Right lobe of liver (tissue), 4 donors: ENCODE data around the gene SRPK2.

Source experiments
- POLR2A ChIP-seq: fragments of 450-650 bp; IDR thresholded peaks from one replicate; pipeline ENCODE4 v1.6.1; 2017; ENCODE audit warnings: antibody characterized with exemption, mild to moderate bottlenecking
- TF ChIP-seq, protein P1 (sequence below), 4 donors: fragments of 200-600 bp in 3 of 4; fragments of 450-650 bp in 1 of 4; IDR thresholded peaks; one replicate each; pipeline versions ENCODE4 v1.5.1 to v1.8.0; 2016 to 2022; ENCODE audit warnings: antibody characterized with exemption in 4 of 4, mild to moderate bottlenecking in 2 of 4
- donor health status: DM: no; HTN: no; CAD: no.
- donor health status: DM: no; HTN: no; CAD: no.
- donor health status: DM: no; HTN: yes; CAD: no.

DNA sequence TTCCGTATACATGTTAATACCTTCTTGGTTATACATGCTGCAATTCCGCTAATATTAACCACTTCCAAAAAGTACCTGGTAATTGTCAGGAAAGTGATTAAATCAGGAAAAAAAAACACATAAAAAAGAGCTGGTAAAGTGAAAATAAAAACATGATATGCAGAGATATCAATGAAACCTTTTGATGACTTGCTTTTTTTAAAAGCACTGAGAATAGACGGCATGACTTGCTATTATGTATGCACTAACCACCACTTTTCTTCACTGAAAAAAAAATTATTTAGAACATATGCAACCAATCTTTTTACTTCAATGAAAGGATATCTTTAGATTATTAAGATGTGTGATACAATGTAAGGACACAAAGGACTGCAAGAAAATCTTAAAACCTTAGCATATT is 211.7 kb downstream of the SRPK2 start:
- TF ChIP-seq, protein P1, sequence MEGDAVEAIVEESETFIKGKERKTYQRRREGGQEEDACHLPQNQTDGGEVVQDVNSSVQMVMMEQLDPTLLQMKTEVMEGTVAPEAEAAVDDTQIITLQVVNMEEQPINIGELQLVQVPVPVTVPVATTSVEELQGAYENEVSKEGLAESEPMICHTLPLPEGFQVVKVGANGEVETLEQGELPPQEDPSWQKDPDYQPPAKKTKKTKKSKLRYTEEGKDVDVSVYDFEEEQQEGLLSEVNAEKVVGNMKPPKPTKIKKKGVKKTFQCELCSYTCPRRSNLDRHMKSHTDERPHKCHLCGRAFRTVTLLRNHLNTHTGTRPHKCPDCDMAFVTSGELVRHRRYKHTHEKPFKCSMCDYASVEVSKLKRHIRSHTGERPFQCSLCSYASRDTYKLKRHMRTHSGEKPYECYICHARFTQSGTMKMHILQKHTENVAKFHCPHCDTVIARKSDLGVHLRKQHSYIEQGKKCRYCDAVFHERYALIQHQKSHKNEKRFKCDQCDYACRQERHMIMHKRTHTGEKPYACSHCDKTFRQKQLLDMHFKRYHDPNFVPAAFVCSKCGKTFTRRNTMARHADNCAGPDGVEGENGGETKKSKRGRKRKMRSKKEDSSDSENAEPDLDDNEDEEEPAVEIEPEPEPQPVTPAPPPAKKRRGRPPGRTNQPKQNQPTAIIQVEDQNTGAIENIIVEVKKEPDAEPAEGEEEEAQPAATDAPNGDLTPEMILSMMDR (IDR thresholded peaks at IDR 0.05), result no peak
- TF ChIP-seq POLR2A, result no peak
